Keratinocyte (primary cell): ENCODE data around the gene FBXL17.

Source experiments
- CTCF ChIP-seq, 3 experiments: IDR thresholded peaks in 1 of 3; conservative IDR thresholded peaks in 1 of 3; optimal IDR thresholded peaks in 1 of 3; 2 replicates in 2 of 3; 3 replicates in 1 of 3; pipeline versions ENCODE3 to v1.5.1; 2011; ENCODE audit warnings: low read length in 3 of 3, mild to moderate bottlenecking in 3 of 3, moderate library complexity in 2 of 3, control low read depth in 1 of 3, inconsistent platforms in 1 of 3; ENCODE audit not compliant: insufficient read depth in 2 of 3; ENCODE audit errors: extremely low read depth in 1 of 3
- EZH2 ChIP-seq: IDR thresholded peaks from one replicate; pipeline ENCODE4 v1.6.1; 2012; ENCODE audit warnings: inconsistent platforms, mild to moderate bottlenecking, low read length, moderate library complexity

GRCh38 chr5:107993341-107993740 is 388.6 kb downstream of the FBXL17 start:
- TF ChIP-seq CTCF (optimal IDR thresholded peaks at IDR 0.05 in 1 of 3, IDR thresholded peaks at IDR 0.05 in 1 of 3, conservative IDR thresholded peaks at IDR 0.05 in 1 of 3; ENCODE audit: extremely low read depth in 1 of 3, insufficient read depth in 2 of 3, low read length in 3 of 3): no peak
- no peak for TF ChIP-seq EZH2
